Body of pancreas (tissue), 4 donors: ENCODE data around the gene VAPA.

Experiments
- CTCF ChIP-seq, 7 experiments: fragments of 450-650 bp in 4 of 7; fragments of 200-600 bp in 3 of 7; sonication (generic) in 3 of 7; IDR thresholded peaks; one replicate each; pipeline ENCODE4 v1.5.1; 2016 to 2019; ENCODE audit warnings: antibody characterized with exemption in 7 of 7
- POLR2A ChIP-seq, 3 donors: fragments of 450-650 bp; IDR thresholded peaks; one replicate each; pipeline ENCODE4 v1.6.1; 2016; ENCODE audit warnings: antibody characterized with exemption in 3 of 3, mild to moderate bottlenecking in 2 of 3

GRCh38 chr18:9876212-9876866 lies 37.5 kb upstream of the VAPA start:
- TF ChIP-seq CTCF (IDR thresholded peaks at IDR 0.05), result no peak
- TF ChIP-seq POLR2A (IDR thresholded peaks at IDR 0.05), result no peak
